Neural cell (in vitro differentiated cells): ENCODE data around the gene SUCO. TPM values are rescaled to one million over a fixed set of nuclear protein-coding genes. Genes with fewer than 3 reads are reported as not detected.

Experiments used
- H2AFZ ChIP-seq: fragments of 200-600, 300-800 bp; sonication (generic), shearing (Covaris generic); 2 replicates; pipeline ENCODE4 v1.6.0; 2014; ENCODE audit warnings: low read depth, mild to moderate bottlenecking, antibody characterized with exemption, low read length, moderate library complexity
- H3F3A ChIP-seq: fragments of 200-600 bp; shearing (Covaris generic); 2 replicates; pipeline ENCODE4 v1.6.1; 2016; ENCODE audit warnings: mild to moderate bottlenecking, moderate library complexity, mixed read lengths, antibody characterized with exemption, low read length; ENCODE audit not compliant: insufficient read depth, poor library complexity, severe bottlenecking
- H3K27ac ChIP-seq: fragments of 200-600, 300-800 bp; sonication (generic), shearing (Covaris generic); 2 replicates; pipeline ENCODE4 v1.5.1; 2014; ENCODE audit warnings: mild to moderate bottlenecking, low read length, moderate library complexity
- H3K27me3 ChIP-seq: fragments of 300-800, 200-600 bp; sonication (generic), shearing (Covaris generic); 2 replicates; pipeline ENCODE4 v1.6.0; 2014; ENCODE audit warnings: mild to moderate bottlenecking, low read depth, low read length, moderate library complexity; ENCODE audit not compliant: insufficient read depth
- H3K36me3 ChIP-seq: fragments of 300-800, 200-600 bp; sonication (generic), shearing (Covaris generic); 2 replicates; pipeline ENCODE4 v1.5.1; 2014; ENCODE audit warnings: mild to moderate bottlenecking, antibody characterized with exemption, low read length, moderate library complexity; ENCODE audit not compliant: insufficient read depth
- H3K4me2 ChIP-seq: fragments of 300-800, 200-600 bp; sonication (generic), shearing (Covaris generic); 2 replicates; pipeline ENCODE4 v1.6.0; 2014; ENCODE audit warnings: mild to moderate bottlenecking, low read length
- H3K4me3 ChIP-seq: fragments of 300-800, 200-600 bp; sonication (generic), shearing (Covaris generic); 2 replicates; pipeline ENCODE4 v1.5.1; 2014; ENCODE audit warnings: mild to moderate bottlenecking, low read length, moderate library complexity
- H3K79me2 ChIP-seq: fragments of 200-600 bp; shearing (Covaris generic); replicated peaks from 2 replicates; pipeline ENCODE4 v1.6.0; 2014; ENCODE audit warnings: mild to moderate bottlenecking, low read length, moderate library complexity; ENCODE audit not compliant: insufficient read depth
- H3K9ac ChIP-seq: fragments of 300-800, 200-600 bp; sonication (generic), shearing (Covaris generic); 2 replicates; pipeline ENCODE4 v1.6.1; 2016; ENCODE audit warnings: mild to moderate bottlenecking, low read length, mixed read lengths
- H3K9me2 ChIP-seq: fragments of 200-600 bp; shearing (Covaris generic); 2 replicates; pipeline ENCODE4 v1.6.1; 2016; ENCODE audit warnings: mild to moderate bottlenecking, low read length, mixed read lengths; ENCODE audit not compliant: insufficient read depth
- H3K9me3 ChIP-seq: fragments of 200-600, 300-800 bp; sonication (generic), shearing (Covaris generic); 2 replicates; pipeline ENCODE4 v1.6.1; 2016; ENCODE audit warnings: mild to moderate bottlenecking, mixed run types, low read length, moderate library complexity, mixed read lengths
- H4K20me1 ChIP-seq: fragments of 200-600 bp; shearing (Covaris generic); 2 replicates; pipeline ENCODE4 v1.6.1; 2016; ENCODE audit warnings: mild to moderate bottlenecking, mixed run types; ENCODE audit not compliant: insufficient read depth
- EP300 ChIP-seq: fragments of 450-650 bp; conservative IDR thresholded peaks from 2 replicates; pipeline ENCODE4 v1.6.1; 2014; ENCODE audit warnings: antibody characterized with exemption, mild to moderate bottlenecking, moderate library complexity; ENCODE audit not compliant: poor library complexity, severe bottlenecking
- EZH2 ChIP-seq: fragments of 200-600, 300-800 bp; shearing (Covaris generic), sonication (generic); IDR thresholded peaks from 2 replicates; pipeline ENCODE4 v1.6.1; 2014; ENCODE audit warnings: antibody characterized with exemption, low read length, borderline replicate concordance, mild to moderate bottlenecking; ENCODE audit not compliant: insufficient read depth, poor library complexity, severe bottlenecking
- MXI1 ChIP-seq: fragments of 450-650 bp; conservative IDR thresholded peaks from 2 replicates; pipeline ENCODE4 v1.6.1; 2014; ENCODE audit warnings: antibody characterized with exemption, mild to moderate bottlenecking; ENCODE audit not compliant: poor library complexity, severe bottlenecking
- POLR2AphosphoS5 ChIP-seq: IDR thresholded peaks from 2 replicates; pipeline ENCODE4 v1.6.1; 2012
- RAD21 ChIP-seq: fragments of 450-650 bp; conservative IDR thresholded peaks from 2 replicates; pipeline ENCODE4 v1.6.1; 2014; ENCODE audit warnings: antibody characterized with exemption, mild to moderate bottlenecking, moderate library complexity
- SMC3 ChIP-seq: fragments of 450-650 bp; conservative IDR thresholded peaks from 2 replicates; pipeline ENCODE4 v1.6.1; 2014; ENCODE audit warnings: antibody characterized with exemption, mild to moderate bottlenecking, moderate library complexity; ENCODE audit not compliant: poor library complexity
- TAF1 ChIP-seq: IDR thresholded peaks from 2 replicates; pipeline ENCODE4 v1.6.1; 2012; ENCODE audit warnings: low read depth
- polyA plus RNA-seq: library from polyadenylated mRNA; depleted of rRNA; stranded (reverse); fragments of >200 nt; gene quantifications from 2 replicates; pipeline ENCODE4 v1.2.3, GENCODE V29; 2014
- TF ChIP-seq, protein P1 (sequence below): fragments of 450-650 bp; IDR thresholded peaks from 2 replicates; pipeline ENCODE4 v1.5.1; 2014; ENCODE audit warnings: antibody characterized with exemption, mild to moderate bottlenecking, moderate library complexity; ENCODE audit not compliant: poor library complexity, severe bottlenecking
- TF ChIP-seq, protein P2 (sequence below): IDR thresholded peaks from 2 replicates; pipeline ENCODE4 v1.6.1; 2012; ENCODE audit warnings: borderline replicate concordance

The SUCO gene
- polyA plus RNA-seq, 1 donor from 2014 or later, result 43.4 TPM

DNA sequence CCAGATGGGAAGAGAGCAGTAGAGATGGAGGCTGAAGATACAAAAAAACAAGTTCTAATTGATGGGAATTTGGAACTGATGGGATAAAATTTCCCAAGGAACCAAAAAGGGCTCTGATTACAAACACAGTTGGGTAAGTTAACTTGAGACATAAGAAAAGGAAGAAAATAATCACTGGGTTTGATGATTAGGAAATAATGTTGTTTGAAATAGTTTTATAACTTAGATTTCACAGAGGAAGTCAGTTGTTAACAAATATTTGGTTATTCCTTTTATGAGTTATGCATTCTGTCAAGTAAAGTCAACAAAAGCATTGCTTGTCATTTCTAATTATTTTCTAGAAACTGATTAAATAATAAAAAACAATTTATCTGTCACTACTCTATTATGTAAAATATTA lies 20.4 kb upstream of the SUCO start:
- Histone ChIP-seq H3K36me3 (no peaks in the 10 kb centered on the region), H3K27me3 (no peaks in the 10 kb centered on the region), H3K9me2 (no peaks in the 10 kb centered on the region), H3F3A (no peaks in the 10 kb centered on the region), H4K20me1 (no peaks in the 10 kb centered on the region), H3K4me2 (no peak overlapping the region), H3K9ac (no peak overlapping the region), H3K4me3 (no peak overlapping the region), H3K9me3 (no peaks in the 10 kb centered on the region), H3K79me2 (no peaks in the 10 kb centered on the region), H2AFZ (no peak overlapping the region), H3K27ac (no peak overlapping the region)
- TF ChIP-seq TAF1, result no peak
- TF ChIP-seq MXI1, result no peak

DNA sequence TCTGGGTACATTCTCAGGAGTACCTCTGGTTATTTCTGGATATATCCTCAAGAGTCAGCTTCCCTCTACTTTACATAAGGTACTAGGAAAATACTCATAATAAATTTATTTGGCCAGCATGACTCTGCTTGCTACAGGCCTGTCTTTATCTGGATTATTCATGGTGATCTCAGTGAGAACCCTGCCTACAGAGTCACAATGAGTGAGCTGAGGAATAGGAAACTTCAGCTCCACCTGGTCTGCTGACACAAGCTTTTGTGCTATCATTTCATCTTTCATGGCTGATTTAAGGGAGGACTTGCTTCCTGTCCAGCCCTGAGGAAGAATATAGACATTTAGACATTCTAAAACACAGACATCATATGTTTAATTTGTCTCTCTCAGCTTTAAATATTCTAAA lies 19.5 kb upstream of the SUCO start:
- no peaks in the 10 kb centered on the region for H3K9me2 ChIP-seq
- no peak overlapping the region for H3K27ac ChIP-seq
- no peak overlapping the region for H3K9ac ChIP-seq
- H4K20me1 ChIP-seq, result no peaks in the 10 kb centered on the region
- H3K4me3 ChIP-seq, result no peak overlapping the region
- no peak overlapping the region for H2AFZ ChIP-seq
- TF ChIP-seq EZH2, result no peak
- no peaks in the 10 kb centered on the region for H3K36me3 ChIP-seq
- H3K4me2 ChIP-seq, result no peak overlapping the region
- no peaks in the 10 kb centered on the region for H3K9me3 ChIP-seq
- no peaks in the 10 kb centered on the region for H3K27me3 ChIP-seq
- no peaks in the 10 kb centered on the region for H3F3A ChIP-seq
- no peaks in the 10 kb centered on the region for H3K79me2 ChIP-seq

DNA sequence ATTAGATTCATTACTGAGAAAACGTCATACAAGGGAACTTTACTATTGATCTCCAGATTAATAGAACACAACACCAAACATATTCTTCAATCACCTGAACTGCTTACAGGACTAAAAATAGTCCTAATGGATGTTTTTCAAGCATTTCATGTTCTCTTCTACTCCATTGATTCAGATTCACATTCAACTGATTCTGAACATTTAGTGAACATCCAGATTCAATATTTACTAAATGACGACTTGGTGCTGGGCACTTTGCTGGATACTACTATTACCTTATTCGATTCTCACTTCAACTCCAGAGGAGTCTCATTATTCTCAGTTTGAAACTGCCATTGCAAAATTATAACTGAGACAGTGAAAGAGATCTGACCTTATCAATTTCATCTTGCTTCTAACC lies 18.8 kb upstream of the SUCO start:
- Histone ChIP-seq H3K36me3 (no peaks in the 10 kb centered on the region), H3K9ac (no peak overlapping the region), H3F3A (no peaks in the 10 kb centered on the region), H3K27ac (no peak overlapping the region), H3K4me3 (no peak overlapping the region), H3K9me2 (no peaks in the 10 kb centered on the region), H3K79me2 (no peaks in the 10 kb centered on the region), H3K4me2 (no peak overlapping the region), H3K27me3 (no peaks in the 10 kb centered on the region), H4K20me1 (no peaks in the 10 kb centered on the region), H3K9me3 (no peaks in the 10 kb centered on the region), H2AFZ (no peak overlapping the region)
- TF ChIP-seq SMC3 (no peak), RAD21 (no peak), EZH2 (no peak), POLR2AphosphoS5 (no peak), EP300 (no peak), TAF1 (no peak), MXI1 (no peak)
- TF ChIP-seq, protein P1, sequence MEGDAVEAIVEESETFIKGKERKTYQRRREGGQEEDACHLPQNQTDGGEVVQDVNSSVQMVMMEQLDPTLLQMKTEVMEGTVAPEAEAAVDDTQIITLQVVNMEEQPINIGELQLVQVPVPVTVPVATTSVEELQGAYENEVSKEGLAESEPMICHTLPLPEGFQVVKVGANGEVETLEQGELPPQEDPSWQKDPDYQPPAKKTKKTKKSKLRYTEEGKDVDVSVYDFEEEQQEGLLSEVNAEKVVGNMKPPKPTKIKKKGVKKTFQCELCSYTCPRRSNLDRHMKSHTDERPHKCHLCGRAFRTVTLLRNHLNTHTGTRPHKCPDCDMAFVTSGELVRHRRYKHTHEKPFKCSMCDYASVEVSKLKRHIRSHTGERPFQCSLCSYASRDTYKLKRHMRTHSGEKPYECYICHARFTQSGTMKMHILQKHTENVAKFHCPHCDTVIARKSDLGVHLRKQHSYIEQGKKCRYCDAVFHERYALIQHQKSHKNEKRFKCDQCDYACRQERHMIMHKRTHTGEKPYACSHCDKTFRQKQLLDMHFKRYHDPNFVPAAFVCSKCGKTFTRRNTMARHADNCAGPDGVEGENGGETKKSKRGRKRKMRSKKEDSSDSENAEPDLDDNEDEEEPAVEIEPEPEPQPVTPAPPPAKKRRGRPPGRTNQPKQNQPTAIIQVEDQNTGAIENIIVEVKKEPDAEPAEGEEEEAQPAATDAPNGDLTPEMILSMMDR, result no peak
- TF ChIP-seq, protein P2, sequence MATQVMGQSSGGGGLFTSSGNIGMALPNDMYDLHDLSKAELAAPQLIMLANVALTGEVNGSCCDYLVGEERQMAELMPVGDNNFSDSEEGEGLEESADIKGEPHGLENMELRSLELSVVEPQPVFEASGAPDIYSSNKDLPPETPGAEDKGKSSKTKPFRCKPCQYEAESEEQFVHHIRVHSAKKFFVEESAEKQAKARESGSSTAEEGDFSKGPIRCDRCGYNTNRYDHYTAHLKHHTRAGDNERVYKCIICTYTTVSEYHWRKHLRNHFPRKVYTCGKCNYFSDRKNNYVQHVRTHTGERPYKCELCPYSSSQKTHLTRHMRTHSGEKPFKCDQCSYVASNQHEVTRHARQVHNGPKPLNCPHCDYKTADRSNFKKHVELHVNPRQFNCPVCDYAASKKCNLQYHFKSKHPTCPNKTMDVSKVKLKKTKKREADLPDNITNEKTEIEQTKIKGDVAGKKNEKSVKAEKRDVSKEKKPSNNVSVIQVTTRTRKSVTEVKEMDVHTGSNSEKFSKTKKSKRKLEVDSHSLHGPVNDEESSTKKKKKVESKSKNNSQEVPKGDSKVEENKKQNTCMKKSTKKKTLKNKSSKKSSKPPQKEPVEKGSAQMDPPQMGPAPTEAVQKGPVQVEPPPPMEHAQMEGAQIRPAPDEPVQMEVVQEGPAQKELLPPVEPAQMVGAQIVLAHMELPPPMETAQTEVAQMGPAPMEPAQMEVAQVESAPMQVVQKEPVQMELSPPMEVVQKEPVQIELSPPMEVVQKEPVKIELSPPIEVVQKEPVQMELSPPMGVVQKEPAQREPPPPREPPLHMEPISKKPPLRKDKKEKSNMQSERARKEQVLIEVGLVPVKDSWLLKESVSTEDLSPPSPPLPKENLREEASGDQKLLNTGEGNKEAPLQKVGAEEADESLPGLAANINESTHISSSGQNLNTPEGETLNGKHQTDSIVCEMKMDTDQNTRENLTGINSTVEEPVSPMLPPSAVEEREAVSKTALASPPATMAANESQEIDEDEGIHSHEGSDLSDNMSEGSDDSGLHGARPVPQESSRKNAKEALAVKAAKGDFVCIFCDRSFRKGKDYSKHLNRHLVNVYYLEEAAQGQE, result no peak
